NCI-H1105 (cell line): ENCODE measurements around the gene WNK2.
A peak's percentile ranks its signal among the peaks of the same experiment; 100 is the strongest.
"Not testable (repeated sequence)": the region's sequence is repeated elsewhere in the genome, so short reads cannot be mapped to it uniquely, and the experiment has no call there.

Source experiments
- DNase-seq: peaks from one replicate; lab custom pipeline; 2025; lab: John Stamatoyannopoulos, UW

WNK2 gene

GRCh38 chr9:93183663-93184431 lies at the start of gene WNK2:
Gene WNK2 (plus strand): TSS chr9:93184139. CDS start chr9:93184930, 791 bp downstream.
- peak; percentile 41 for DNase-seq

- no peak for DNase-seq
Measured at GRCh38 chr9:93134740-93135444, 49.0 kb upstream of the WNK2 start.

GRCh38 chr9:93136011-93136440 lies 47.9 kb upstream of the WNK2 start:
- no peak for DNase-seq

GRCh38 chr9:93137362-93137761 lies 46.6 kb upstream of the WNK2 start:
- DNase-seq = no peak

GRCh38 chr9:93138171-93138764 lies 45.7 kb upstream of the WNK2 start:
- DNase-seq = no peak

GRCh38 chr9:93139365-93140182 lies 44.4 kb upstream of the WNK2 start:
- no peak for DNase-seq

- DNase-seq = no peak
Measured at GRCh38 chr9:93141771-93142483, 42.0 kb upstream of the WNK2 start.

- no peak for DNase-seq
Measured at GRCh38 chr9:93143830-93144530, 40.0 kb upstream of the WNK2 start.

- DNase-seq = not testable (repeated sequence)
Measured at GRCh38 chr9:93146696-93147095, 37.2 kb upstream of the WNK2 start.

- DNase-seq = no peak
Measured at GRCh38 chr9:93147632-93148031, 36.3 kb upstream of the WNK2 start.

- no peak for DNase-seq
Measured at GRCh38 chr9:93148721-93149120, 35.2 kb upstream of the WNK2 start.

- no peak for DNase-seq
Measured at GRCh38 chr9:93149361-93149760, 34.6 kb upstream of the WNK2 start.

- no peak for DNase-seq
Measured at GRCh38 chr9:93151097-93151784, 32.7 kb upstream of the WNK2 start.

- DNase-seq = peak; percentile 35
Measured at GRCh38 chr9:93154293-93154903, 29.5 kb upstream of the WNK2 start.

GRCh38 chr9:93155716-93156474 lies 28.0 kb upstream of the WNK2 start:
- DNase-seq = no peak

- no peak for DNase-seq
Measured at GRCh38 chr9:93156475-93157008, 27.4 kb upstream of the WNK2 start.

GRCh38 chr9:93159601-93160471 lies 24.1 kb upstream of the WNK2 start:
- peak; percentile 63 for DNase-seq
